IMR-90 (cell line): ENCODE measurements around the gene MALAT1. TPM values are rescaled to one million over a fixed set of nuclear protein-coding genes. Genes with fewer than 3 reads are reported as not detected.

Source experiments
- CTCF ChIP-seq: conservative IDR thresholded peaks from 2 replicates; pipeline ENCODE4 v1.5.1; 2012; ENCODE audit warnings: mild to moderate bottlenecking, low read depth, low read length, improper control_type of control experiment
- POLR2A ChIP-seq: IDR thresholded peaks from 2 replicates; pipeline ENCODE4 v1.6.1; 2012; ENCODE audit warnings: mild to moderate bottlenecking, low read depth, low read length
- RAD21 ChIP-seq: IDR thresholded peaks from 2 replicates; pipeline ENCODE4 v1.6.1; 2012; ENCODE audit warnings: low read length, improper control_type of control experiment
- RCOR1 ChIP-seq: IDR thresholded peaks from 2 replicates; pipeline ENCODE4 v1.6.1; 2012; ENCODE audit warnings: mild to moderate bottlenecking, low read length, improper control_type of control experiment; ENCODE audit not compliant: insufficient replicate concordance
- polyA plus RNA-seq, 3 experiments: library from polyadenylated mRNA; depleted of rRNA; stranded (reverse); fragments of >200 nt; gene quantifications; 2 replicates each; pipeline ENCODE4 v1.2.3, GENCODE V29; 2012; ENCODE audit warnings: low replicate concordance in 1 of 3
- total RNA-seq: library from RNA; depleted of rRNA; stranded (reverse); fragments of >200 nt; gene quantifications from 2 replicates; pipeline ENCODE4 v1.2.3, GENCODE V29; 2012

The MALAT1 gene
- total and polyA plus RNA-seq, 2 of the 4 experiments (the other 2 are of a cell fraction), result 636 to 3,569 TPM

GRCh38 chr11:65493367-65494176, 5.3 kb upstream of the MALAT1 start (continued):
- TF ChIP-seq CTCF (no peak), RAD21 (peak; percentile 30; the same call in 1 of the 2 replicates), POLR2A (peak; percentile 25; the same call in 1 of the 2 replicates), RCOR1 (no peak)
